HEK293 (cell line): Measurements from ENCODE around the gene IGF2BP1.

Experiments used
- CTCF ChIA-PET: fragments of 350-600 bp; formaldehyde crosslinking; extraction: SDS; loops from one replicate; lab custom pipeline; 2021; ENCODE audit warnings: antibody characterized with exemption; lab: Yijun Ruan, JAX
- POLR2A ChIA-PET: fragments of 300-600 bp; formaldehyde crosslinking; extraction: SDS; loops from one replicate; lab custom pipeline; 2020; ENCODE audit warnings: antibody characterized with exemption, inconsistent platforms; lab: Yijun Ruan, JAX
- H3K27ac ChIP-seq: fragments of 200-500 bp; sonication (Bioruptor generic); 2 replicates; pipeline ENCODE4 v1.5.1; 2014; ENCODE audit warnings: low read depth, low read length, control low read depth, inconsistent platforms; ENCODE audit errors: extremely low read depth
- H3K36me3 ChIP-seq, 2 experiments: fragments of 200-500 bp in 1 of 2; sonication (Bioruptor generic) in 1 of 2; 1 replicate in 1 of 2; 2 replicates in 1 of 2; pipeline ENCODE4 v1.5.1; 2014 to 2017; ENCODE audit warnings: inconsistent platforms in 2 of 2, low read length in 2 of 2; ENCODE audit not compliant: control insufficient read depth in 2 of 2, insufficient read depth in 1 of 2
- H3K4me1 ChIP-seq: fragments of 200-500 bp; sonication (Bioruptor generic); 2 replicates; pipeline ENCODE4 v1.5.1; 2014; ENCODE audit warnings: mild to moderate bottlenecking, low read length, inconsistent platforms; ENCODE audit not compliant: control insufficient read depth, insufficient read depth
- H3K4me3 ChIP-seq: 2 replicates; pipeline ENCODE4 v1.5.1; 2011; ENCODE audit warnings: low read depth, mild to moderate bottlenecking, control low read depth, low read length, moderate library complexity
- H3K9me3 ChIP-seq: fragments of 200-500 bp; sonication (Bioruptor generic); 2 replicates; pipeline ENCODE4 v1.5.1; 2014; ENCODE audit warnings: low read depth, low read length, inconsistent platforms; ENCODE audit not compliant: control insufficient read depth, insufficient read depth
- AEBP2 ChIP-seq: fragments of 450-650 bp; formaldehyde crosslinking; IDR thresholded peaks from 2 replicates; pipeline ENCODE4 v1.5.1; 2016; ENCODE audit warnings: missing biosample characterization, missing genetic modification characterization, borderline replicate concordance
- BCL11B ChIP-seq: fragments of 450-650 bp; formaldehyde crosslinking; IDR thresholded peaks from 2 replicates; pipeline ENCODE4 v1.5.1; 2016; ENCODE audit warnings: low read depth, missing biosample characterization, missing genetic modification characterization
- KLF1 ChIP-seq: fragments of 450-650 bp; formaldehyde crosslinking; IDR thresholded peaks from 2 replicates; pipeline ENCODE4 v1.5.1; 2016; ENCODE audit warnings: missing biosample characterization, missing genetic modification characterization
- SCRT2 ChIP-seq: fragments of 450-650 bp; formaldehyde crosslinking; IDR thresholded peaks from 2 replicates; pipeline ENCODE4 v1.5.1; 2016; ENCODE audit warnings: missing biosample characterization, missing genetic modification characterization
- TRIM28 ChIP-seq: IDR thresholded peaks from 2 replicates; pipeline ENCODE4 v1.6.1; 2011; ENCODE audit warnings: low read length, control low read depth, borderline replicate concordance
- ZNF311 ChIP-seq: fragments of 450-650 bp; formaldehyde crosslinking; IDR thresholded peaks from 2 replicates; pipeline ENCODE4 v1.5.1; 2017; ENCODE audit warnings: missing biosample characterization, missing genetic modification characterization, borderline replicate concordance
- ZNF514 ChIP-seq: fragments of 450-650 bp; formaldehyde crosslinking; IDR thresholded peaks from 2 replicates; pipeline ENCODE4 v1.5.1; 2016; ENCODE audit warnings: missing biosample characterization, missing genetic modification characterization
- ZNF544 ChIP-seq: fragments of 450-650 bp; formaldehyde crosslinking; IDR thresholded peaks from 2 replicates; pipeline ENCODE4 v1.5.0; 2017; ENCODE audit warnings: missing biosample characterization, missing genetic modification characterization
- ZNF585B ChIP-seq: fragments of 450-650 bp; formaldehyde crosslinking; IDR thresholded peaks from 2 replicates; pipeline ENCODE4 v1.5.1; 2016; ENCODE audit warnings: missing biosample characterization, missing genetic modification characterization
- ZNF624 ChIP-seq: fragments of 450-650 bp; formaldehyde crosslinking; IDR thresholded peaks from 2 replicates; pipeline ENCODE4 v1.5.1; 2017; ENCODE audit warnings: missing biosample characterization, missing genetic modification characterization
- ZNF654 ChIP-seq: fragments of 450-650 bp; formaldehyde crosslinking; IDR thresholded peaks from 2 replicates; pipeline ENCODE4 v1.5.1; 2016; ENCODE audit warnings: low read depth, missing biosample characterization, missing genetic modification characterization
- ZNF670 ChIP-seq: fragments of 450-650 bp; formaldehyde crosslinking; IDR thresholded peaks from 2 replicates; pipeline ENCODE4 v1.5.1; 2016; ENCODE audit warnings: missing biosample characterization, missing genetic modification characterization, low read depth
- TF ChIP-seq, protein P1 (sequence below): fragments of 450-650 bp; formaldehyde crosslinking; IDR thresholded peaks from 2 replicates; pipeline ENCODE4 v1.5.1; 2017; ENCODE audit warnings: missing biosample characterization, missing genetic modification characterization
- TF ChIP-seq, protein P2 (sequence below): fragments of 450-650 bp; formaldehyde crosslinking; IDR thresholded peaks from 2 replicates; pipeline ENCODE4 v1.5.1; 2017; ENCODE audit warnings: missing biosample characterization, missing genetic modification characterization
- TF ChIP-seq, protein P3 (sequence below): fragments of 450-650 bp; formaldehyde crosslinking; IDR thresholded peaks from 2 replicates; pipeline ENCODE4 v1.5.1; 2016; ENCODE audit warnings: missing biosample characterization, missing genetic modification characterization
- TF ChIP-seq, protein P4 (sequence below): fragments of 450-650 bp; formaldehyde crosslinking; IDR thresholded peaks from 2 replicates; pipeline ENCODE4 v1.5.1; 2017; ENCODE audit warnings: missing biosample characterization, missing genetic modification characterization

IGF2BP1 gene

DNA sequence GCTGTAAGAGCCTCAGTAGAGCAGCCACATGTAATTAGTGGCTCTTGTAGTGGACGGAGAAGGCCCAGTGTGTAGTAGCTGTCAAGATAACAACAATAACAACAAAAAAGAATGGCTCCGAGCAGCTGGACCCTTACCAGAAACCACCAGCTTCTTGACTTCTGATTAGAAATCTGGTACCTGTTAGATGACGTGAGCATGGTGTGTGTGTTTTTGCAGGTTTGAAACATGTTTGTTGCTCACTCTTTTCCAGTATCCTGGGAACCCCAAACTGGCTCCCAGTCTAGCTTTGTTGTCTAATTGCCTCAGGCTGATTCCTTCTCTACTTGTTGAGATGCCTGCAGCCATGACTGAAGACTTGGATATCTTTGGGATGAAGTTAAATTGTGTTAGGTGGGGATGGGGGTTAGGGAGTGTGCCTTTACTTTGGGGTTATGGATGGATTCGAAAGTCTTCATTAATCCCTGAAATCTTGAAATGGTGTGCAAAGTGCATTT is 21.0 kb downstream of the IGF2BP1 start:
- H3K9me3 ChIP-seq, result no peaks in the 10 kb centered on the region
- ChIA-PET POLR2A (interaction anchor here (0.7 kb wide), 2 partner anchors 20 to 815 kb away, joined by 3 read pairs; no protein-coding TSS in a partner anchor), CTCF (interaction anchor here (1.2 to 4.6 kb wide), 2 partner anchors 13 to 64 kb away, joined by 3 to 25 read pairs; no protein-coding TSS in a partner anchor)
- H3K4me3 ChIP-seq, result no peak overlapping the region
- H3K4me1 ChIP-seq, result peaks cover 45% of the 10 kb centered on the region
- H3K27ac ChIP-seq, result no peak overlapping the region
- peaks cover 9 to 35% of the 10 kb centered on the region in 2 experiments; a peak in 2 of 3 replicates for H3K36me3 ChIP-seq
- TF ChIP-seq ZNF311 (no peak), AEBP2 (tag by site-specific recombination) (no peak), SCRT2 (tag by site-specific recombination) (0 out of 2 replicates have a peak, but pooled peaks have one; percentile 15)

DNA sequence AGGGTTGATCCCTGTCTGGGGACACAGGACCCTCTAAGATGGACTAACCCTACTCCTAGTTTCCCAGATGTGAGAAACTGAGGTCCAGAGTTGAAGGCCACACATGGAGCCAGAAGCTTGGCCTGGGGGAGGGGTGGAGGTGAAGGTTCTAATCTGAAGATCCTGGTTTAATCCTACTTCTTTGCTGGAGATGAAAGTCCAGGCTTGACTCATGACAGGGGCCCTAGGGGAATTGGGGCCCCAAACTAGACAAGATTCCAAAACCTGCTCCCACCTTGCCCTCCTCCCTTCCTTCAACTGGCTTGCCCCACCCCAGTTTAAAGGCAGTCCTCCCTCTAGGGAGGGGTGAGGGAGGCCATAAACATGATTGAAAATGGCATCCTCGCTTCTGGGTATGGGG is 21.6 kb downstream of the IGF2BP1 start:
- peak overlapping the region; percentile 49; the same call in 1 of the 2 replicates for H3K27ac ChIP-seq
- TF ChIP-seq KLF1 (peak; percentile 38), ZNF544 (tag by site-specific recombination) (no peak)
- H3K4me3 ChIP-seq, result no peak overlapping the region
- no peaks in the 10 kb centered on the region for H3K9me3 ChIP-seq
- H3K4me1 ChIP-seq, result peaks cover 46% of the 10 kb centered on the region
- H3K36me3 ChIP-seq, result peaks cover 14 to 39% of the 10 kb centered on the region in 2 experiments; a peak in 2 of 3 replicates
- CTCF ChIA-PET, result interaction anchor here (0.6 to 1.8 kb wide), 4 partner anchors 14 to 326 kb away, joined by 3 to 11 read pairs (median 6); no protein-coding TSS in a partner anchor
- POLR2A ChIA-PET, result no interaction called here

- POLR2A ChIA-PET, result interaction anchor here (1.5 to 1.7 kb wide), 2 partner anchors 9 to 24 kb away, joined by 8 to 11 read pairs; no protein-coding TSS in a partner anchor
- H3K4me3 ChIP-seq, result no peak overlapping the region
- peaks cover 41% of the 10 kb centered on the region for H3K4me1 ChIP-seq
- CTCF ChIA-PET, result interaction anchor here (0.6 to 2.1 kb wide), 6 partner anchors 12 to 1179 kb away, joined by 3 to 11 read pairs (median 6); no protein-coding TSS in a partner anchor
- TF ChIP-seq BCL11B (tag by site-specific recombination) (no peak), ZNF514 (tag by site-specific recombination) (no peak), TRIM28 (no peak), ZNF654 (tag by site-specific recombination) (no peak), ZNF670 (tag by site-specific recombination) (no peak), ZNF624 (tag by site-specific recombination) (no peak), ZNF585B (tag by site-specific recombination) (no peak)
- TF ChIP-seq, protein P1, sequence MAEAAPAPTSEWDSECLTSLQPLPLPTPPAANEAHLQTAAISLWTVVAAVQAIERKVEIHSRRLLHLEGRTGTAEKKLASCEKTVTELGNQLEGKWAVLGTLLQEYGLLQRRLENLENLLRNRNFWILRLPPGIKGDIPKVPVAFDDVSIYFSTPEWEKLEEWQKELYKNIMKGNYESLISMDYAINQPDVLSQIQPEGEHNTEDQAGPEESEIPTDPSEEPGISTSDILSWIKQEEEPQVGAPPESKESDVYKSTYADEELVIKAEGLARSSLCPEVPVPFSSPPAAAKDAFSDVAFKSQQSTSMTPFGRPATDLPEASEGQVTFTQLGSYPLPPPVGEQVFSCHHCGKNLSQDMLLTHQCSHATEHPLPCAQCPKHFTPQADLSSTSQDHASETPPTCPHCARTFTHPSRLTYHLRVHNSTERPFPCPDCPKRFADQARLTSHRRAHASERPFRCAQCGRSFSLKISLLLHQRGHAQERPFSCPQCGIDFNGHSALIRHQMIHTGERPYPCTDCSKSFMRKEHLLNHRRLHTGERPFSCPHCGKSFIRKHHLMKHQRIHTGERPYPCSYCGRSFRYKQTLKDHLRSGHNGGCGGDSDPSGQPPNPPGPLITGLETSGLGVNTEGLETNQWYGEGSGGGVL (tag by site-specific recombination), result no peak
- TF ChIP-seq, protein P2, sequence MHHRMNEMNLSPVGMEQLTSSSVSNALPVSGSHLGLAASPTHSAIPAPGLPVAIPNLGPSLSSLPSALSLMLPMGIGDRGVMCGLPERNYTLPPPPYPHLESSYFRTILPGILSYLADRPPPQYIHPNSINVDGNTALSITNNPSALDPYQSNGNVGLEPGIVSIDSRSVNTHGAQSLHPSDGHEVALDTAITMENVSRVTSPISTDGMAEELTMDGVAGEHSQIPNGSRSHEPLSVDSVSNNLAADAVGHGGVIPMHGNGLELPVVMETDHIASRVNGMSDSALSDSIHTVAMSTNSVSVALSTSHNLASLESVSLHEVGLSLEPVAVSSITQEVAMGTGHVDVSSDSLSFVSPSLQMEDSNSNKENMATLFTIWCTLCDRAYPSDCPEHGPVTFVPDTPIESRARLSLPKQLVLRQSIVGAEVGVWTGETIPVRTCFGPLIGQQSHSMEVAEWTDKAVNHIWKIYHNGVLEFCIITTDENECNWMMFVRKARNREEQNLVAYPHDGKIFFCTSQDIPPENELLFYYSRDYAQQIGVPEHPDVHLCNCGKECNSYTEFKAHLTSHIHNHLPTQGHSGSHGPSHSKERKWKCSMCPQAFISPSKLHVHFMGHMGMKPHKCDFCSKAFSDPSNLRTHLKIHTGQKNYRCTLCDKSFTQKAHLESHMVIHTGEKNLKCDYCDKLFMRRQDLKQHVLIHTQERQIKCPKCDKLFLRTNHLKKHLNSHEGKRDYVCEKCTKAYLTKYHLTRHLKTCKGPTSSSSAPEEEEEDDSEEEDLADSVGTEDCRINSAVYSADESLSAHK (tag by site-specific recombination), result no peak
- TF ChIP-seq, protein P3, sequence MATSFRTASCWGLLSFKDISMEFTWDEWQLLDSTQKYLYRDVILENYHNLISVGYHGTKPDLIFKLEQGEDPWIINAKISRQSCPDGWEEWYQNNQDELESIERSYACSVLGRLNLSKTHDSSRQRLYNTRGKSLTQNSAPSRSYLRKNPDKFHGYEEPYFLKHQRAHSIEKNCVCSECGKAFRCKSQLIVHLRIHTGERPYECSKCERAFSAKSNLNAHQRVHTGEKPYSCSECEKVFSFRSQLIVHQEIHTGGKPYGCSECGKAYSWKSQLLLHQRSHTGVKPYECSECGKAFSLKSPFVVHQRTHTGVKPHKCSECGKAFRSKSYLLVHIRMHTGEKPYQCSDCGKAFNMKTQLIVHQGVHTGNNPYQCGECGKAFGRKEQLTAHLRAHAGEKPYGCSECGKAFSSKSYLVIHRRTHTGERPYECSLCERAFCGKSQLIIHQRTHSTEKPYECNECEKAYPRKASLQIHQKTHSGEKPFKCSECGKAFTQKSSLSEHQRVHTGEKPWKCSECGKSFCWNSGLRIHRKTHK (tag by site-specific recombination), result no peak
- TF ChIP-seq, protein P4, sequence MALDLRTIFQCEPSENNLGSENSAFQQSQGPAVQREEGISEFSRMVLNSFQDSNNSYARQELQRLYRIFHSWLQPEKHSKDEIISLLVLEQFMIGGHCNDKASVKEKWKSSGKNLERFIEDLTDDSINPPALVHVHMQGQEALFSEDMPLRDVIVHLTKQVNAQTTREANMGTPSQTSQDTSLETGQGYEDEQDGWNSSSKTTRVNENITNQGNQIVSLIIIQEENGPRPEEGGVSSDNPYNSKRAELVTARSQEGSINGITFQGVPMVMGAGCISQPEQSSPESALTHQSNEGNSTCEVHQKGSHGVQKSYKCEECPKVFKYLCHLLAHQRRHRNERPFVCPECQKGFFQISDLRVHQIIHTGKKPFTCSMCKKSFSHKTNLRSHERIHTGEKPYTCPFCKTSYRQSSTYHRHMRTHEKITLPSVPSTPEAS (tag by site-specific recombination), result no peak
- H3K9me3 ChIP-seq, result no peaks in the 10 kb centered on the region
- H3K27ac ChIP-seq, result 0 out of 2 replicates have a peak overlapping the region, but pooled peaks have one; percentile 9
- peaks cover 30 to 40% of the 10 kb centered on the region in 2 experiments for H3K36me3 ChIP-seq
Measured at GRCh38 chr17:49020609-49021008, 23.4 kb downstream of the IGF2BP1 start.
